Measurements from ENCODE around the gene ROMO1.
"Not testable (repeated sequence)": the region's sequence is repeated elsewhere in the genome, so short reads cannot be mapped to it uniquely, and the experiment has no call there.

Gene ROMO1

DNA sequence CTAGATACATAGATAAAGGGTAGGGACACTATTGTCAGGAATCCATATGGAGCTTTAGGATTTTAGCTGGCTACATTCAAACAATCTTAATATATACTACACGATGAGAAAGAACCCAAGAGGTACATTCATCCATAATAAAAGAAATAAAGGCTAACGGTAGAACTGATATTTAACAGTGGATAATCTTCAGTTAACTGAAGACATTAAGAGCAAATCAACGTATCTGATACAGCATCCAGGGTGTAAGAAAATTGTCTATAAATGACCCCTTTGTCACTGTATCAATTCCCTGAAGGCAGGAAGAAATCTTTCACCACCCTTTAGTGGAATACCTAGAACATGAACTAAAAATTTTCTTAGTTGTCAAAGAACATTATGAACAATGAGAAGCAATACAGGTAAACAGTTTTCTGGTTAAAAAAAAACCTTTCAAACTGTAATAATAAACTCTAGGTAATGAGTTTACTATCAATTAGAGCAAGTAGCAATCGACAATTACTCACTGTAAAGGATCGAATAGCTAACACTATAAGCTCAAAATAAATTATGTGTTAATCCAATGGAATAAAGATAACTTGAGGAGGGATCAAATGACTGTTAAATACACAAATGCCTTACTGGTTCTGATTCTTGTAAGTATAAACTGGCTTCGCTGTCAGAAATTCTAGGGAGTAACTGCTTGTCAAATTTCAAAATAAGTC, 11.8 kb downstream of the ROMO1 start:
- no peak for DNase-seq (ENCODE audit: low spot score)

DNA sequence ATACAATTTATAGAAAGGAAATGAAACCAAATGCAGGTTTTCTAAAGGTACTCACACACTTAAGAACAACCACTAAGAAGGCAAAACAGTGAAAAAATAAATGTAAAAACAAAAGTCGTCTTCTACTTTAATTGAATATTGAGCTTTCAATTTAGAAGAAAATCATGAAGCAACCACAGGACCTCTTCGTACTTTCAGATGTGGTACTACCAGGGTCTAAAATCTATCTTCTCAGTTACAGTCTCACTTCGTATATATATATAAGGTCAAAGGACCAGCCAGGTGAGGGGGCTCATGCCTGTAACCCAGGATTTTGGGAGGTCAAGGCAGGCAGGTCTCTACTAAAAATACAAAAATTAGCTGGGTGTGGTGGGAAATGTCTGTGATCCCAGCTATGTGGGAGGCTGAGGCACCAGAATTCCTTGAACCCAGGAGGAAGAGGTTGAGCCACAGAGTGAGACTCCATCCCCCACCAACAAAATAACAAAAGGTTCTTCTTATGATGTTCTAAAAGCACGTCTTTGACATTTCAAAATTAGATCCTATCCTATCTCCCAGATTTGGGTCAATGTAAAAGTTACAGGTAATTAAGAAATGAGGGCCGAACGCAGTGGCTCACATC, 12.5 kb downstream of the ROMO1 start:
- no peak for DNase-seq (ENCODE audit: low spot score)

DNA sequence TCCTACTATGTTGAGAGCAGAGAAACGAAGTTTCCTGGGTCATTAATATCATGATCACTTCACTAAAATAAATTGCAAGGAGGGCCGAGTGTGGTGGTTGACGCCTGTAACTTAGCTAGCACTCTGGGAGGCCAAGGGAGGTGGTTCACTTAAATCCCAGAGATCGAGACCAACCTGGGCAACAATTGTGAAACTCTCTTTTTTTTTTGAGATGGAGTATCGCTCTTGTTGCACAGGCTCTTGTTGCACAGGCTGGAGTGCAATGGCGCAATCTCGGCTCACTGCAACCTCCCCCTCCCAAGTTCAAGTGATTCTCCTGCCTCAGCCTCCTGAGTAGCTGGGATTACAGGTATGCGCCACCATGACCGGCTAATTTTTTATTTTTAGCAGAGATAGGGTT, 13.9 kb downstream of the ROMO1 start:
- DNase-seq (ENCODE audit: low spot score) = not testable (repeated sequence)

DNA sequence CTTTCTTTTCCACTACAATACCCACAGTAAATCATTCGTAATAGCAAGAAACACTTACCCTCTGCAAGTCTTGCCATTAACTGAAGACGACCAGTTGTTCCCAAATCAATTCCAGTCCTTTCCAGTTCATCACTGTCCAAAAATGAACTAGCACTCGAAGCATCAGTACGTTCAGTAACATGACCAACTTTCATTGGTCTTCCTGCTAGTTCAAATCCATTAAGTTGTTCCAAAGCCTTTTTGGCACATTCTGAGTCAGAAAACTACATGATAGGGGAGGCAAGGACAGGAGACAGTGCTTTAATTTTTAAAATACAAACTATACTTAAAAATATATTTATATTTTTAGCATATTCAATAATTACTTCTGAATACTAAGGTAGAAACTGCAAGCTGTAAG, 14.9 kb downstream of the ROMO1 start:
- DNase-seq (ENCODE audit: low spot score) = no peak

DNA sequence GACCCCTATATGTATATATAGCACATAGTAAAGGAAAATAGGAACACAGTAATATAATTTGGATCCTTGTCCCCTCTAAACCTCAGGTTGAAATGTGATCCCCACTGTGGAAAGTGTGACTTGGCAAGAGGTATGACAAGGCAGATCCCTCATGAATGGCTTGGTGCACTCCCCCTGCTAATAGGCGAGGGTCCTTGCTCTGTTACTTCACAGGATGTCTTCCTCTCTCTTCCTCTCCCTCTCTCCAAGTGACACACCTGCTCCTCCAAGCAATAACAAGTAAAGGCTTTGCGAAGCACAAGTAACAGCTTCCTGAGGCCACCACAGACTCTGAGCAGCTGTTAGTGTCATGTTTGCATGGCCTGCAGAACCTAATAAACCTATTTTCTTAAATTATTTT, 16.4 kb downstream of the ROMO1 start:
- DNase-seq (ENCODE audit: low spot score) = no peak

DNA sequence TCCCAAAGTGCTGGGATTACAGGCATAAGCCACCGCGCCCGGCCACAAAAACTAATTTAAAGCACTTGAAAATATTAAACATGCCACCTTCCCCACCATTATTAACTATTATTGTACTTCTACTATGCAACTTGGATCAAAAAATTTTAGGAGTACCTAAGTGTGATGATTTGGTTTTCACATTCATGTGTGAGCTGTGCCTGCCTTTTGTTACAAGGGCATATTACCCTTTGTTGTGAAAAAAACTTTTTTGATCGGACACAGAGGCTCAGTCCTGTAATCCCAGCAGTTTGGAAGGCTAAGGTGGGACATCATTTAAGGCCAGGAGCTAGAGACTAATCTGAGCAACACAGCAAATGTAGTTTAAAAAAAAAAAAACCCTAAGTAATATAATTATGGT, 17.1 kb downstream of the ROMO1 start:
- DNase-seq (ENCODE audit: low spot score) = no peak

DNA sequence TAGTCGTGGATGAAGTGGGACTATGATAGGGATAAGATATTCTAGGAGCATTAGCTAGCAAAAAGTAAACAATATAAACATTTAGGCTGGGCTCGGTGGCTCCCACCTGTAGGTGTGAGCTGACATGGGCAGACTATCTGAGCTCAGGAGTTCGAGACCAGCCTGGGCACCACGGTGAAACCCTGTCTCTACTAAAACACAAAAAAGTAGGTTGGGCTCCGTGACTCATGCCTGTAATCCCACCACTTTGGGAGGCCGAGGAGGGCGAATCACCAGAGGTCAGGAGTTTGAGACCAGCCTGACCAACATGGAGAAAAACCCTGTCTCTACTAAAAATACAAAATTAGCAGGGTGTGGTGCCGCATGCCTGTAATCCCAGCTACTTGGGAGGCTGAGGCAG, 19.1 kb downstream of the ROMO1 start:
- DNase-seq (ENCODE audit: low spot score) = not testable (repeated sequence)

DNA sequence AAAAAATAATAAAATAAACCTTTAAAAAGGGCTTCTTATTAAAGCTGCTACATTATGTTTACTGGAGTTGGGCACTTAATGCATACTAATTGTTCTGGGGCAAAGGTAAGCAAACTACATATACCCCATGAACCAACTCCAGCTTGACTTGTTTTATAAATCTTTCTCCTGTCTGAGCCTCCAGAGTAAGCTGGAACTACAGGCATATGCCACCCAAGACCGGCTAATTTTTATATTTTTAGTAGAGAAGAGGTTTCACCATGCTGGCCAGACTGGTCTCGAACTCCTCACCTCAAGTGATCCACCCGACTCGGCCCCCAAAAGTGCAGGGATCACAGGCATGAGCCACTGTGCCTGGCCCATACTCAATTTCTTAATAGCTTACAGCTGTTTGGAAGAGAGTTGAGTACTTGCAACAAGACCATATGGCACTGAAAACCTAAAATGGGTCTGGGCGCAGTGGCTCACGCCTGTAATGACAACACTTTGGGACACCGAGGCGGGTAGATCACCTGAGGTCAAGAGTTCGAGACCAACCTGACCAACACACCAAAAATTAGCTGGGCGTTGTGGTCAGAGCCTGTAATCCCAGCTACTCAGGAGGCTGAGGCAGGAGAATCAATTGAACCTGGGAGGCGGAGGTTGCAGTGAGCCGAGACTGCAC, 19.9 kb downstream of the ROMO1 start:
- DNase-seq (ENCODE audit: low spot score) = no peak

DNA sequence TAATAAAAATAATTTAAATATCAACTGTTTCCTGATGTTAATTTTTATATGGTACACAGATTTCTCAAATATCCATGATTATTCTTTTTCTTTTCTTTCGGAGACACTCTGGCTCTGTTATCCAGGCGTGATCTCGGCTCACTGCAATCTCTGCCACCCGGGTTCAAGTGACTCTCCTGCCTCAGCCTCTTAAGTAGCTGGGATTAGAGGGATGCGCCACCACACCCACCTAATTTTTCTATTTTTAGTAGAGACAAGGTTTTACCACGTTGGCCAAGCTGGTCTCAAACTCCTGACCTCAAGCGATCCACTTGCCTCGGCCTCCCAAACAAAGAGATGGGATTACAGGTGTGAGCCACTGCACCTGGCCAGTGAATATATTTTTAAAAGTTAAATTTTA, 20.5 kb downstream of the ROMO1 start:
- no peak for DNase-seq (ENCODE audit: low spot score)

DNA sequence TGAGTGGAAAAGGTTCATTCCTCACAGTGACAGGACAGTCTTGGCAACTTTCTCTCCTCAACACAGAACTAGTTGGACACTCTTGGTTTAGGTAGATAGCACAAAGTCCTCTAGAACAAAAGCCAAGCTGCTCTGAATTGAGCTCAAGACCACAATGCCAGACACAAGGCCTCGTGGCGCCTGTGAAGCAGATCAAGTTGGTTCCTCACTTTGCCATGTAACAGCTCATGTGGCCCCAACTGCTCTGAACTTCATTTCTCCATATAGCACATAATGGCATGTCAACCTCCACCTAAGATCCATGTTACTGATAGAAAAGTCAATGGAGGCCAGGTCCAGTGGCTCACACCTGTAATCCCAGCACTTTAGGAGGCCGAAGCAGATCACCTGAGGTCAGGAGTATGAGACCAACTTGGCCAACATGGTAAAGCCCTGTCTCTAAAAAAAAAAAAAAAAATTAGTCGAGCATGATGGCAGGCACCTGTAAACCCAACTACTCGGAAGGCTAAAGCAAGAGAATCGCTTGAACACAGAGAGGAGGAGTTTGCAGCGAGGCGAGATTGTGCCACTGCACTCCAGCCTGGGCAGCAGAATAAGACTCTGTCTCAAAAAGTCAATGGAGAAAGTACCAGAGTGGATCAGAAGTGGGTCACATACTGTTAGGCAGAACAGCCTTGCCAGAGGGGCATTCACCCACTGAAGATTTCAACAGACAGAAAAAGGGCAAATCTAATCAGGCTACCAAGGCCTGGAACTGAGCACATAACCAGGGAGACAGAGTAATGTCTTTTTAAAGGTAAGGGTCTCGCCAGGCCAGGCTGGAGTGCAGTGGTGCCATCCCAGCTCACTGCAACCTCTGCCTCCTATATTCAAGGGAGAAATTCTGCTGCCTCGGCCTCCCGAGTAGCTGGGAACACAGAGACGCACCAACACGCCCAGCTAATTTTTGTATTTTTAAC, 21.2 kb downstream of the ROMO1 start:
- no peak for DNase-seq (ENCODE audit: low spot score)

DNA sequence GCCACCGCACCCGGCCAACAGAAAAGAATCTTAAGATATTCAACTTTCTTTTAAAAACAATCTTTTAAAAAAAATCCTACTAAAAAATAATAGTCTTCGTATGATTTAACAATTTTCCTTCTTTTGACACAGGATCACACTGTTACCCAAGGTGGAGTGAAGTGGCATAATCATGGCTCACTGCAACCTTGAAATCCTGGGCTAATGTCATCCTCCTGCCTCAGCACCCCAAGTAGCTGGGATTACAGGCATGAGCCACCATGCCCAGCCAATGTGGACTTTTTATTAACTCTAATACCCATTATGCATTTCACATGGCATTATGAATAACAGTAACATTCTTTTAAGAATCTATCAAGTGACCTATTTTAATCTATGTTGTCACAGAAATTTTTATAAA, 22.0 kb downstream of the ROMO1 start:
- DNase-seq (ENCODE audit: low spot score) = no peak

DNA sequence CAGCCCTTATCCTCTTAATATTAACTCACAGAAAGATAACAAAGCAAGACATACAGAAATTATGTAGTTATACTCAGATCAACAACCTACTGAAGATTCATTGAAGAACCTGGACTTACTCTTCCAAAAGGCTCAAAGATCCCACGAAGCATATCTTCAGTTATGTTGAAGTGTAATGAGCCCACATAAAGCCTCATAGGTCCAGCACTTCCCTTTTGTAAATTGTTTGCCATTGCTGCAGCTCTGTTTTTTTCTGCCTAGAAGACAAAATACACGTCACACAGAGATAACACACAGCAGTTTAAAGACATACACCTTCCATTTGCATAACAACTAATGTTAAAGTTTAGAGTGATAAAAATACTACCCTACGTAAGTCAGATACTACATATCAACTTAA, 22.4 kb downstream of the ROMO1 start:
- DNase-seq (ENCODE audit: low spot score) = no peak

DNA sequence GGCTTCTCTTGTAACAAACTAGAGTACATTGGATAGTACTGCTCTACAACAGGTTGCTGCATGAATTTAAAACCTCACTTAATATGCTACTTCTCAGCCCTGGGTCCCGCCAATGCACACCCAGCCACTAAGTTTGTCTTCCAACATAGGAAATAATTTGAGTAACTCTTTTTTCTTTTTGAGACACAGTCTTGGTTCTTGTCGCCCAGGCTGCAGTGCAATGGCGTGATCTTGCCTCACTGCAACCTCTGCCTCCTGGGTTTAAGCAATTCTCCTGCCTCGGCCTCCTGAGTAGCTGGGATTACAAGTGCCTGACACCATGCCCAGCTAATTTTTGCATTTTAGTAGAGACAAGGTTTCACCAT, 24.1 kb downstream of the ROMO1 start:
- not testable (repeated sequence) for DNase-seq (ENCODE audit: low spot score)

DNA sequence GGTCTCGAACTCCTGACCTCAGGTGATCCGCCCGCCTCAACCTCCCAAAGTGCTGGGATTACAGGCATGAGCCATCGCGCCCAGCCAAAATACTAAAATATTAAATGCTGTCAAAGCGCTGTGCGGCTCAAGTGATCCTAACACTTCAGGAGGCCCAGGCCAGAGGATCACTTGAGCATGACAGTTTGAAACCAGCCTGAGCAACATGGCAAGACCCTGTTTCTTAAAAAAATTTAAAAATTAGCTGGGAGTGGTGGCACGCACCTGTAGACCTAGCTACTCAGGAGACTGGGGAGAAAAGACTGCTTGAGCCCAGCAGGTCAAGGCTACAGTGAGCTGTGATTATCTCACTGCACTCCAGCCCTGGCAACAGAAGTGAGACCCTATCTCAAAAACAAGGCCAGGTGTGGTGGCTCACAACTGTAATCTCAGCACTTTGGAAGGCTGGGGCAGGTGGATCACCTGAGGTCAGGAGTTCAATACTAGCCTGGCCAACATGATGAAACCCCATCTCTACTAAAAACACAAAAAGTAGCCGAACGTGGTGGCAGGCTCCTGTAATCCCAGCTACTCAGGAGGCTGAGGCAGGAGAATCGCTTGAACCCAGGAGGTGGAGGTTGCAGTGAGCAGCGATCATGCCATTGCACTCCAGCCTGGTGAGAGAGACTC, 24.6 kb downstream of the ROMO1 start:
- DNase-seq (ENCODE audit: low spot score) = not testable (repeated sequence)

DNA sequence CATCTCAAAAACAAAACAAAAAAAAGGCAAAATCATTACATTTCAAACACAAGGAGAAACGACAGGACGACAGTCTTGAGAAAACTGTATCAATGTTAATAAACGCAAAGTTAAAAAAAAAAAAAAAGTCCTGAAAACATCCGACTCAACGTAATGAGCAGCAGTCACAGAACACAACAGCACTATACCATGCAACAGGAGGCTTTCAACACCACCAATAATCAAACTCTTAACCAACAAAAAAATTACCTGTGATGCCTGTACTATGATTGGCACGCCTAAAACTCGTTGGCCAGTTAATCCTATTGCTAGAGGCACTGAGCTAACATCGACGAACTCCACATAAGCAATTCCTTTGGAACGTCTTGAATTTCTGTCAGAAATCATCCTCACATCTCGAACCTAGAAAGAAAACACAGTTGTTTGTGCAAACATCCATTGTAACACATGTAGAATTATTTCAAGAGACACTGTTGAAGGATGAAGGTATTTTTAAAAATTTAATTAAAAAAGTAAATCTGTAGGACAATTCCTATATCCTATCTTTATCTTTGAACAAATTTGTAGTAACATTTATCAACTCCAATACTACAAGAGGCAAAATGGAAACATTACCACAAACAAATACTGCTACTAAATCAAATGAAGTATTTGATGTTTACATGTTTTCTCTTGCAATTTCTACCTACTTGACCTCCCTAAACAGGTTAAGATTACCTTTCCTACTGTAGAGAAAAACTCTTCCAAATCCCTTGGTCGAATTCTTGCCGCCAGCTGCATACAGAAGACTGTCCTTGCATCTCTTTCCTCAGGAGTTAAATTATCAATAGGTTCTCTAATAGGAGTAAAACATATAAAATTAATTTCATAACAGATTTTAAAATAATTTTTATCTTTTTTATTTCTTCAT, 25.4 kb downstream of the ROMO1 start:
- DNase-seq (ENCODE audit: low spot score) = no peak

DNA sequence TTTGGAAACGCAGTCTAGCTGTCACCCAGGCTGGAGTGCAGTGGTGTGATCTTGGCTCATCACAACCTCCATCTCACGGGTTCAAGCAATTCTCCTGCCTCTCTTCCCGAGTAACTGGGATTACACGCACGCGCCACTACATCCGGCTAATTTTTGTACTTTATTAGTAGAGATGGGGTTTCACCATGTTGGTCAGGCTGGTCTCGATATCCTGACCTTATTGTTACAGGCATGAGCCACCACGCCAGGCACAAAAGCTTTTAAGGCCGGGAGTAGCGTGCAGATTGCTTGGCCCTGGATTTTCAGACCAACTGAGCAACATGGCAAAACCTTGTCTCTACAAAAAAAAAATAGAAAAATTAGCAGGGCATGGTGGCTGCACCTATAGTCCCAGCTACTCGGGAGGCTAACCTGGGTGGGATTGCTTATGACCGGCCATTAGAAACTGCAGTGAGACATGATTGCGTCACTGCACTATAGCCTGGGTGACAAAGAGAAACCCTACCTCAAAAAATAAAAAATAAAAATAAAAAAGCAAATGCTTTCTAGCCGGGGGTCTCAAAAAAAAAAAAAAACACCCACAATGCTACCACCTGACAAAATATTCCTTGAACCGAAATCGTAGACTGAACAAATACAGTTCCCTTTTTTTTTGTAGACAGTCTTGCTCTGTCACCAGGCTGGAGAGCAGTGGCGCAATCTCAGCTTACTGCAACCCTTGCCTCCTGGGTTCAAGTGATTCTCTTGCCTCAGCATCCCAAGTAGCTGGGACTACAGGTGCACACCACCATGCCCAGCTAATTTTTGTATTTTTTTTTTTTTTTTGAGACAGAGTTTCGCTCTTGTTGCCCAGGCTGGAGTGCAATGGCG, 27.9 kb downstream of the ROMO1 start:
- no peak for DNase-seq (ENCODE audit: low spot score)

DNA sequence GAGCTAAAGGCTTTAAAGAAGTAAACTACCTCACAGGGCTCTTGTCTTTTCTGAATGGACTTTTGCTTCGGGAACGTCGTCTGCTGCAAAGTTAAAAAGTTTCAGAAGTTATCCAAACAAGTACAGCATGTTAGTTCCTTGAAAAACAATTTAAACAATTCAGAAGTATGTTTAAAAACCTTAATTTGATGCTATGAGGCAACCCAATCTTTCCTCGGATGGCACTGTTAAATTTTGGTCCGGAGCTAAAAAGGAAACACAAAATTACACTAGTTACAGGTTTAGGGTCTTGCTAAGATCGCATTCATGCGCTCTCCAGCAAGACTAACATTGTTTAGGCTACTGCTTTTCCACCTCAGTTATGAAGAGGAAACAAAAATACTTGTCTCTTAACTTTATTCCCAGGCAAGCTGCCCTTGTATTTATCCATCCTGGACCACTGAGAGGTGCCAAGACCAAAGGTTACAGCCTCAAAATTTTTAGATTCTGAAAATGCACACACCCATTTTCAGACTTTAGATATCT, 30.1 kb downstream of the ROMO1 start:
- no peak for DNase-seq (ENCODE audit: low spot score)

DNA sequence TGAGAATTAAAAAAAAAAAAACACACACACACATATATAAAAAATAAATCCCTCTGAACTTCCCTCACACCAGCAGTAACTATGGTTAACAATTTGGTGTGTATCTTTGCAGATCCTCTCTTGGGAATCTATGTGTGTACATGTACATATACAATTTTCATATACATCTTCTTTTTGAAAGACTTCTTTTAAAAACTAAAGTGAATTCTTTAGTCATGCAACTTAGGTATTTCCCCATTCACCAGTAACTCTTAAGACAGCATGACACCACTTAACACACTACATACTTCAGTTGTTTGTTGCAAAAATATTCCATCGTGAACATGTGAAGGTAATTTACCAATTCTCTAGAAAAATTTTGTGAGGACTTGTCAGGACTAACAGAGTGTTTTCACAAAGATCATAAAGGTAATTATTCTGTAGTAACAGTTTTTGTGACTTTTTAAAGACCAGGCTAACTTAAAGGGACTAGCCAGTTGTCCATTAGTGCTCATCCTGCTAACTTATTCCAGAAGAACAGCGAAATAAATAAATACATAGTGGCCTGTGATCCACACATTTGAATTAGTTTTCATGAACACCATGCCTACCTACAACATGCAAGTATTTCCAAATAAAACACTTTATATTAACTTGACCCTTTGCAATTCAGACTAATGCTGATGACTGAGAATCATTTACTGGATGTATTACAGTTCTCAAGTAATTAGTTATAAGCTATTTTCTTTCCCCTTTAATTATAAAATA, 30.8 kb downstream of the ROMO1 start:
- no peak for DNase-seq (ENCODE audit: low spot score)
